Measurements from ENCODE around the gene LDLRAD4. TPM values are rescaled to one million over a fixed set of nuclear protein-coding genes. Genes with fewer than 3 reads are reported as not detected.

The LDLRAD4 gene
- total and polyA plus RNA-seq, 2 donors = 46.9 to 80.0 TPM

- Histone ChIP-seq H3K9me3 (ENCODE audit: control insufficient read depth in 2 of 2, insufficient read depth in 1 of 2, low read length in 1 of 2) (peaks cover 0 to 13% of the 10 kb centered on the region in 2 donors), H3K27me3 (ENCODE audit: control insufficient read depth in 2 of 2, insufficient read depth in 1 of 2, low read length in 1 of 2) (no peaks in the 10 kb centered on the region), H3K36me3 (ENCODE audit: control insufficient read depth in 2 of 2, insufficient read depth in 2 of 2, low read length in 1 of 2) (peaks cover 5 to 7% of the 10 kb centered on the region in 2 donors), H3K4me1 (ENCODE audit: control insufficient read depth in 2 of 2, insufficient read depth in 2 of 2, low read length in 2 of 2) (peaks cover 10 to 11% of the 10 kb centered on the region in 2 donors), H3K4me3 (ENCODE audit: low read length in 2 of 2) (no peak overlapping the region), H3K27ac (ENCODE audit: low read depth in 1 of 2, low read length in 1 of 2) (peak overlapping the region; percentile 80 to 89)
- 6% methylated on average over 1 of the region's 1 CpG for WGBS
- DNase-seq (ENCODE audit: low read depth in 6 of 9, low spot score in 9 of 9) = peak in 4 of 9 donors; percentile 48 to 83 (median 56)
Observed at GRCh38 chr18:13353084-13353823, 134.7 kb downstream of the LDLRAD4 start.

GRCh38 chr18:13354402-13354801, 135.8 kb downstream of the LDLRAD4 start:
- 96% methylated on average over 1 of the region's 1 CpG for WGBS
- no peak overlapping the region for H3K4me3 ChIP-seq (ENCODE audit: low read length in 2 of 2)

GRCh38 chr18:13356032-13356431, 137.5 kb downstream of the LDLRAD4 start:
- H3K27me3 ChIP-seq (ENCODE audit: control insufficient read depth in 2 of 2, insufficient read depth in 1 of 2, low read length in 1 of 2) = no peaks in the 10 kb centered on the region
- H3K4me3 ChIP-seq (ENCODE audit: low read length in 2 of 2) = no peak overlapping the region
- peaks cover 3 to 9% of the 10 kb centered on the region in 2 donors for H3K36me3 ChIP-seq (ENCODE audit: control insufficient read depth in 2 of 2, insufficient read depth in 2 of 2, low read length in 1 of 2)
- WGBS = 99% methylated on average over 6 of the region's 6 CpGs
- no peak for DNase-seq (ENCODE audit: low read depth in 6 of 9, low spot score in 9 of 9)
- peaks cover 0 to 5% of the 10 kb centered on the region in 2 donors for H3K9me3 ChIP-seq (ENCODE audit: control insufficient read depth in 2 of 2, insufficient read depth in 1 of 2, low read length in 1 of 2)
- H3K27ac ChIP-seq (ENCODE audit: low read depth in 1 of 2, low read length in 1 of 2) = no peak overlapping the region
- peaks cover 13 to 16% of the 10 kb centered on the region in 2 donors for H3K4me1 ChIP-seq (ENCODE audit: control insufficient read depth in 2 of 2, insufficient read depth in 2 of 2, low read length in 2 of 2)

More at GRCh38 chr18:13354402-13354801, 135.8 kb downstream of the LDLRAD4 start:
- Histone ChIP-seq H3K36me3 (ENCODE audit: control insufficient read depth in 2 of 2, insufficient read depth in 2 of 2, low read length in 1 of 2) (peaks cover 0 to 5% of the 10 kb centered on the region in 2 donors), H3K27me3 (ENCODE audit: control insufficient read depth in 2 of 2, insufficient read depth in 1 of 2, low read length in 1 of 2) (no peaks in the 10 kb centered on the region), H3K27ac (ENCODE audit: low read depth in 1 of 2, low read length in 1 of 2) (no peak overlapping the region), H3K9me3 (ENCODE audit: control insufficient read depth in 2 of 2, insufficient read depth in 1 of 2, low read length in 1 of 2) (peaks cover 0 to 5% of the 10 kb centered on the region in 2 donors), H3K4me1 (ENCODE audit: control insufficient read depth in 2 of 2, insufficient read depth in 2 of 2, low read length in 2 of 2) (peaks cover 10 to 11% of the 10 kb centered on the region in 2 donors)
- no peak for DNase-seq (ENCODE audit: low read depth in 6 of 9, low spot score in 9 of 9)

- peaks cover 18 to 29% of the 10 kb centered on the region in 2 donors for H3K4me1 ChIP-seq (ENCODE audit: control insufficient read depth in 2 of 2, insufficient read depth in 2 of 2, low read length in 2 of 2)
- H3K36me3 ChIP-seq (ENCODE audit: control insufficient read depth in 2 of 2, insufficient read depth in 2 of 2, low read length in 1 of 2) = peaks cover 6 to 11% of the 10 kb centered on the region in 2 donors
Observed at GRCh38 chr18:13357289-13357688, 138.7 kb downstream of the LDLRAD4 start.

GRCh38 chr18:13359210-13359609, 140.7 kb downstream of the LDLRAD4 start:
- no peak overlapping the region for H3K4me3 ChIP-seq (ENCODE audit: low read length in 2 of 2)
- peaks cover 8 to 23% of the 10 kb centered on the region in 2 donors for H3K4me1 ChIP-seq (ENCODE audit: control insufficient read depth in 2 of 2, insufficient read depth in 2 of 2, low read length in 2 of 2)
- no peak overlapping the region for H3K27ac ChIP-seq (ENCODE audit: low read depth in 1 of 2, low read length in 1 of 2)
- H3K9me3 ChIP-seq (ENCODE audit: control insufficient read depth in 2 of 2, insufficient read depth in 1 of 2, low read length in 1 of 2) = peaks cover 0 to 5% of the 10 kb centered on the region in 2 donors
- H3K27me3 ChIP-seq (ENCODE audit: control insufficient read depth in 2 of 2, insufficient read depth in 1 of 2, low read length in 1 of 2) = no peaks in the 10 kb centered on the region
- 62% methylated on average over 2 of the region's 2 CpGs for WGBS
- no peak for DNase-seq (ENCODE audit: low read depth in 6 of 9, low spot score in 9 of 9)
- peaks cover 6 to 11% of the 10 kb centered on the region in 2 donors for H3K36me3 ChIP-seq (ENCODE audit: control insufficient read depth in 2 of 2, insufficient read depth in 2 of 2, low read length in 1 of 2)

More at GRCh38 chr18:13357289-13357688, 138.7 kb downstream of the LDLRAD4 start:
- DNase-seq (ENCODE audit: low read depth in 6 of 9, low spot score in 9 of 9) = no peak
- Histone ChIP-seq H3K9me3 (ENCODE audit: control insufficient read depth in 2 of 2, insufficient read depth in 1 of 2, low read length in 1 of 2) (peaks cover 0 to 5% of the 10 kb centered on the region in 2 donors), H3K27ac (ENCODE audit: low read depth in 1 of 2, low read length in 1 of 2) (no peak overlapping the region), H3K4me3 (ENCODE audit: low read length in 2 of 2) (no peak overlapping the region), H3K27me3 (ENCODE audit: control insufficient read depth in 2 of 2, insufficient read depth in 1 of 2, low read length in 1 of 2) (no peaks in the 10 kb centered on the region)

GRCh38 chr18:13361431-13361830, 142.9 kb downstream of the LDLRAD4 start:
- Histone ChIP-seq H3K27ac (ENCODE audit: low read depth in 1 of 2, low read length in 1 of 2) (no peak overlapping the region), H3K4me3 (ENCODE audit: low read length in 2 of 2) (no peak overlapping the region), H3K4me1 (ENCODE audit: control insufficient read depth in 2 of 2, insufficient read depth in 2 of 2, low read length in 2 of 2) (peaks cover 8 to 42% of the 10 kb centered on the region in 2 donors), H3K9me3 (ENCODE audit: control insufficient read depth in 2 of 2, insufficient read depth in 1 of 2, low read length in 1 of 2) (no peaks in the 10 kb centered on the region), H3K27me3 (ENCODE audit: control insufficient read depth in 2 of 2, insufficient read depth in 1 of 2, low read length in 1 of 2) (no peaks in the 10 kb centered on the region), H3K36me3 (ENCODE audit: control insufficient read depth in 2 of 2, insufficient read depth in 2 of 2, low read length in 1 of 2) (peaks cover 6 to 9% of the 10 kb centered on the region in 2 donors)
- DNase-seq (ENCODE audit: low read depth in 6 of 9, low spot score in 9 of 9) = no peak
- 89% methylated on average over 3 of the region's 3 CpGs for WGBS

- Histone ChIP-seq H3K36me3 (ENCODE audit: control insufficient read depth in 2 of 2, insufficient read depth in 2 of 2, low read length in 1 of 2) (peaks cover 6 to 9% of the 10 kb centered on the region in 2 donors), H3K4me3 (ENCODE audit: low read length in 2 of 2) (no peak overlapping the region), H3K4me1 (ENCODE audit: control insufficient read depth in 2 of 2, insufficient read depth in 2 of 2, low read length in 2 of 2) (peaks cover 13 to 48% of the 10 kb centered on the region in 2 donors), H3K9me3 (ENCODE audit: control insufficient read depth in 2 of 2, insufficient read depth in 1 of 2, low read length in 1 of 2) (no peaks in the 10 kb centered on the region), H3K27ac (ENCODE audit: low read depth in 1 of 2, low read length in 1 of 2) (no peak overlapping the region), H3K27me3 (ENCODE audit: control insufficient read depth in 2 of 2, insufficient read depth in 1 of 2, low read length in 1 of 2) (no peaks in the 10 kb centered on the region)
- WGBS = 99% methylated on average over 8 of the region's 8 CpGs
- DNase-seq (ENCODE audit: low read depth in 6 of 9, low spot score in 9 of 9) = no peak
Observed at GRCh38 chr18:13362051-13362450, 143.5 kb downstream of the LDLRAD4 start.

- WGBS = 91% methylated on average over 2 of the region's 2 CpGs
- H3K27ac ChIP-seq (ENCODE audit: low read depth in 1 of 2, low read length in 1 of 2) = no peak overlapping the region
- DNase-seq (ENCODE audit: low read depth in 6 of 9, low spot score in 9 of 9) = no peak
- H3K9me3 ChIP-seq (ENCODE audit: control insufficient read depth in 2 of 2, insufficient read depth in 1 of 2, low read length in 1 of 2) = no peaks in the 10 kb centered on the region
- H3K4me3 ChIP-seq (ENCODE audit: low read length in 2 of 2) = no peak overlapping the region
- H3K27me3 ChIP-seq (ENCODE audit: control insufficient read depth in 2 of 2, insufficient read depth in 1 of 2, low read length in 1 of 2) = no peaks in the 10 kb centered on the region
- H3K36me3 ChIP-seq (ENCODE audit: control insufficient read depth in 2 of 2, insufficient read depth in 2 of 2, low read length in 1 of 2) = peaks cover 6 to 9% of the 10 kb centered on the region in 2 donors
- peaks cover 14 to 53% of the 10 kb centered on the region in 2 donors for H3K4me1 ChIP-seq (ENCODE audit: control insufficient read depth in 2 of 2, insufficient read depth in 2 of 2, low read length in 2 of 2)
Observed at GRCh38 chr18:13362607-13363006, 144.0 kb downstream of the LDLRAD4 start.

GRCh38 chr18:13363359-13363758, 144.8 kb downstream of the LDLRAD4 start:
- no peak for DNase-seq (ENCODE audit: low read depth in 6 of 9, low spot score in 9 of 9)
- H3K27ac ChIP-seq (ENCODE audit: low read depth in 1 of 2, low read length in 1 of 2) = no peak overlapping the region
- peaks cover 6 to 9% of the 10 kb centered on the region in 2 donors for H3K36me3 ChIP-seq (ENCODE audit: control insufficient read depth in 2 of 2, insufficient read depth in 2 of 2, low read length in 1 of 2)
- H3K4me3 ChIP-seq (ENCODE audit: low read length in 2 of 2) = no peak overlapping the region
- H3K4me1 ChIP-seq (ENCODE audit: control insufficient read depth in 2 of 2, insufficient read depth in 2 of 2, low read length in 2 of 2) = peaks cover 17 to 61% of the 10 kb centered on the region in 2 donors
- H3K9me3 ChIP-seq (ENCODE audit: control insufficient read depth in 2 of 2, insufficient read depth in 1 of 2, low read length in 1 of 2) = no peaks in the 10 kb centered on the region
- no peaks in the 10 kb centered on the region for H3K27me3 ChIP-seq (ENCODE audit: control insufficient read depth in 2 of 2, insufficient read depth in 1 of 2, low read length in 1 of 2)
- 95% methylated on average over 4 of the region's 4 CpGs for WGBS
